ENCODE data around the gene TLX3.
"Not testable (repeated sequence)": the region's sequence is repeated elsewhere in the genome, so short reads cannot be mapped to it uniquely, and the experiment has no call there.

The TLX3 gene

GRCh38 chr5:171291371-171291770 lies 17.7 kb upstream of the TLX3 start:
- no peak overlapping the region for H3K27ac Mint-ChIP-seq
- no peaks in the 10 kb centered on the region for H3K36me3 Mint-ChIP-seq (ENCODE audit: low read depth)
- H3K27me3 Mint-ChIP-seq: peaks cover 34% of the 10 kb centered on the region
- H3K9me3 Mint-ChIP-seq: no peaks in the 10 kb centered on the region
- H3K4me3 Mint-ChIP-seq: no peak overlapping the region
- no peaks in the 10 kb centered on the region for H3K4me1 Mint-ChIP-seq (ENCODE audit: low read depth)

DNA sequence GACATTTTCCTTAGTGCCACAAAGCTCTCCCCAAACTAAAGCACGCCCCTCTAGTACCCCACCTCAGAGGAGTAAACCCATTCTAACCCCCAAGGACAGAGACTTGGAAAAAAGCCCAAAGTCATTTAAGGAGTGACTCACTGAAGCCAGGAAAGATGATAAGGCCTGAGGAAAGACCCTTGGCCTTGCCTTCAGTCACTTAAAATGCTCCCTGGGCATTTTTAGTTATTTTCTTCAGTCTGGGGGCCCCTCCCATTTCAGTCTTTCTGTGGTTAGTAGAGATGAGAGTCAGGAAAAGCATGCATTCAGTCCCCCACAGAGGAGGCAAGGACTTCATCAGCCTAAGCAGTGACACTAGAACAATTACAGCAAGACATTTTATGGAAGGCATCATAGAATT lies 13.7 kb upstream of the TLX3 start:
- Mint-ChIP-seq H3K9me3 (no peaks in the 10 kb centered on the region), H3K4me3 (no peak overlapping the region), H3K27me3 (peaks cover 27% of the 10 kb centered on the region), H3K27ac (no peak overlapping the region), H3K4me1 (ENCODE audit: low read depth) (no peaks in the 10 kb centered on the region), H3K36me3 (ENCODE audit: low read depth) (no peaks in the 10 kb centered on the region)

DNA sequence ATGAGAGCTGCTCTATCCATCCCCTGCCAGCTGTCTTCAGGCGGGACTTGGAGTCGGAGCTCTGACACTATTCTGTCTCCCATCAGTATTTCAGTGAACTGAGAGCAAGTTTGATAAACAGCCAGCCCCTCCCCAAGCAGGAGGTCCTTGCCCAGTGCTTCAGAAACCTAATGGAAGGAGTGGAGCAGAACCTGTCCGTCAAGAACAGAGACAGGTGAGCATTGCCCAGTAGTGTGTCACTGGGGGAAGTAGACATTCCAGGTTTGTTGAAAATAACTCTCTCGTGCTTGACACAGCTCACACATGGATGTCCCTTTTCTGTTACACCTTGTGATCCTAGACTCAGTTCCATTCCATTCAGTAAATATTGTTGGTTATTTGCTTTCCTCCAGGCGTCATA lies 13.2 kb upstream of the TLX3 start:
- H3K36me3 Mint-ChIP-seq (ENCODE audit: low read depth): no peaks in the 10 kb centered on the region
- H3K9me3 Mint-ChIP-seq: no peaks in the 10 kb centered on the region
- H3K4me3 Mint-ChIP-seq: no peak overlapping the region
- H3K27ac Mint-ChIP-seq: no peak overlapping the region
- H3K27me3 Mint-ChIP-seq: peaks cover 23% of the 10 kb centered on the region
- no peaks in the 10 kb centered on the region for H3K4me1 Mint-ChIP-seq (ENCODE audit: low read depth)

DNA sequence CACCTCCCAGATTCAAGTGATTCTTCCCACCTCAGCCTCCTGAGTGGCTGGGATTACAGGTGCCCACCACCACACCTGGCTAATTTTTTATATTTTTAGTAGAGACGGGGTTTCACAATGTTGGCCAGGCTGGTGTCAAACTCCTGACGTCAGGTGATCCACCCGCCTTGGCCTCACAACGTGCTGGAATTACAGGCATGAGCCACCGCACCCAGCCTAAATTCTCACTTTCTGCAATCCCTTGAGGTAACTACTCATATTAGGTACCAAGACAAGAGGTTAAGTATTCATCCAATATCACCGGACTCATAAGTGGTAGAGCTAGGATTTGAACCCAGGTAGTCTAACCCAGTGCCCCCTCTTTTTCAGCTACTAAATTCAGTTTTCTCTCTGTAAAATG lies 11.1 kb upstream of the TLX3 start:
- not testable (repeated sequence) for H3K4me1 Mint-ChIP-seq (ENCODE audit: low read depth); H3K36me3 Mint-ChIP-seq (ENCODE audit: low read depth); H3K9me3 Mint-ChIP-seq; H3K27ac Mint-ChIP-seq; H3K4me3 Mint-ChIP-seq
- H3K27me3 Mint-ChIP-seq: peaks cover 24% of the 10 kb centered on the region

GRCh38 chr5:171299228-171299627 lies 9.8 kb upstream of the TLX3 start:
- Mint-ChIP-seq H3K9me3 (no peaks in the 10 kb centered on the region), H3K27me3 (peaks cover 34% of the 10 kb centered on the region), H3K36me3 (ENCODE audit: low read depth) (no peaks in the 10 kb centered on the region), H3K4me3 (no peak overlapping the region), H3K4me1 (ENCODE audit: low read depth) (no peaks in the 10 kb centered on the region), H3K27ac (no peak overlapping the region)

DNA sequence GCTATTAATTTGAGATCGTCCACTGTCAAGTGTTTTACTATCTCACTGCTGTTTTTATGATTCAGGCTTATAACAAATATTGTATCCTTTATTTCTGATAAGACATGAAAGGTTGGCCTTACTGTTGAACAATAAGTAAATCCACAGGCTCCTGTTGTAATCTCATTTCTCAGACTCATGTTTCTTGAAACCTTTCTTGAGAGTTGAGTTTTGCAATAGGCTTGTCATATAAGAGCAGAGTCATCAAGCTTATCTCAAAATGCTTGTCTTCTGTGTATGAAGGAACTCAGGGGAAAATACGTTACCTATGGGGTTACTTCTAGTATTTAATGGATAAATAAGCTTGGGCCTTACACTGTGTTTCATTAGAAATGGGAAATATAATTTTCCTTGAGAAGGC lies 9.2 kb upstream of the TLX3 start:
- H3K27me3 Mint-ChIP-seq: peaks cover 37% of the 10 kb centered on the region
- no peaks in the 10 kb centered on the region for H3K4me1 Mint-ChIP-seq (ENCODE audit: low read depth)
- no peaks in the 10 kb centered on the region for H3K36me3 Mint-ChIP-seq (ENCODE audit: low read depth)
- no peak overlapping the region for H3K27ac Mint-ChIP-seq
- H3K4me3 Mint-ChIP-seq: no peak overlapping the region
- no peaks in the 10 kb centered on the region for H3K9me3 Mint-ChIP-seq

DNA sequence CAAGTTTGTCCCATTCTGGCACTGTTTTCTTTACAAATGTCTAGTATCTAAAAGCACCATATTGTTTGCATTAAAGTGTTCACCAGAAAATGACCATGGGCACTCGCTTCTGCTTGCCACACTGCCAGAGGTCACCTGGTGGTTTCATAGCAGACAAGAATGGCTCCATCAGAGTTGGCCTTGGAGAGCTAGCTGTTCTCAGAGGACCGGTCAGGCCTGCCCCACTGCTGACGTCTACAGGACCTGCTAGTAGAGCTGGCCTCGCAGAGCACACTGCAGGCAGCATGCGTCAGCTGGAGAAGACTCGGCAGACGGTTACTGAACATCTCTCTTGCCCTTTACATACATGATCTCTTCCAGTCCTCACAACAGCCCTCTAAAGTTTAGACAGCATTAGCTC lies 8.7 kb upstream of the TLX3 start:
- H3K36me3 Mint-ChIP-seq (ENCODE audit: low read depth): no peaks in the 10 kb centered on the region
- H3K27ac Mint-ChIP-seq: no peak overlapping the region
- H3K4me1 Mint-ChIP-seq (ENCODE audit: low read depth): no peaks in the 10 kb centered on the region
- peaks cover 41% of the 10 kb centered on the region for H3K27me3 Mint-ChIP-seq
- H3K4me3 Mint-ChIP-seq: no peak overlapping the region
- no peaks in the 10 kb centered on the region for H3K9me3 Mint-ChIP-seq

DNA sequence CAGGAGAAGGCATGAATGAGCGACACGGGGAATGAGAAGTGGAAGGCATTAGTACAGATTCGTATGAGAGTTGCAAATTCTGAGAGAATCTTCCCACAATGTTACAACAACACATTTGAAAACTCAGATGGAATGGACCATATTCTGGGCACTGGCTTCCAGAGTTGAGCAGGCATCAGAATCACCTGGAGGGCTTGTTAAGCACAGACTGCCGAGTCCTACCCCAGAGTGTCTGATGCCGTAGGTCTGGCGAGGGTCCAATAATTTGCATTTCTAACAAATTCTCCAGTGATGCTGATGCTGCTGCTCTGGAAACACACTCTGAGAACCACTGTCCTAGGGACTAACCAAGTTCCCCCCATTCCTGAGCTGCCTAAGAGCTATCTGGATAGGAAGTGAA lies 2.9 kb upstream of the TLX3 start:
- Mint-ChIP-seq H3K27me3 (peaks cover 78% of the 10 kb centered on the region), H3K36me3 (ENCODE audit: low read depth) (no peaks in the 10 kb centered on the region), H3K27ac (no peak overlapping the region), H3K4me1 (ENCODE audit: low read depth) (peaks cover 19% of the 10 kb centered on the region), H3K9me3 (no peaks in the 10 kb centered on the region), H3K4me3 (no peak overlapping the region)

DNA sequence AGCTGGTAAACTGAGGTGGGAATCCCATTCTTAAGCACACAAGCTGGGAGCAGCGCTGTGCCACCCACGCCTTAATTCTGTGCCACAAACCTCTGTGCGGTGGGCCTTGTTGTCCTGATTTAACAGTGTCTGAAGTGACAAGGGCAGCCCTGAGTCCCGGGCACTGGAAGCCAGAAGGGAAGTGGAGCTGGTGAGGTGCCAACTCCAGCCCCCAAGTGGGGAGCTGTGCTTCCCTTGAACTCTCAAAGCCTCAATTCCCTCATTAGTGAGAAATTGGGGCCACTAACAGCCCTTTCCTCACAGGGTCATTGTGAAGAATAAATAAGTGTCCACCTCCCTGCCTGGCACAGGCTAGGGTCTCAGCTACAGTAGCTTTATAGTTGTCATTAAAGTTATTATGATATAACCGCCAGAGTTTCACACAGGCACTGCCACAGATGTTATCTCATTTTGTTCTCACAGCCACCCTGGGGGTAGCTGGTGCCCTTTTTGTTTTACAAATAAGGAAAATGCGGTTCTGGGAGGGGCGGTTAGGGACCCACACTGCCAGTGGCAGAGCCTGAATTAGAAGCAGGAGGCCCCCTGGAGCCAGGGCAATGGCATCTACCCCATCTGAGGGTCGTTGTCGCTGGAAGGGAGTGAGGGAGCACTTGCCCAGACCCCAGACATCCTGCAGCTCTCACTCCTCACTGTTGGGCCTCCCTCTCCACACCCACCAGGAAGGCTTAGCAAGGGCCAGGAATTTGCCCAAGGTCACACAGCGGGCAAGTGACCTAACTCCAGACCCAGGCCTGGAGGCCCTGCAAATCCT lies 2.1 kb upstream of the TLX3 start:
- Mint-ChIP-seq H3K27me3 (peaks cover 77% of the 10 kb centered on the region), H3K4me1 (ENCODE audit: low read depth) (peaks cover 19% of the 10 kb centered on the region), H3K9me3 (no peaks in the 10 kb centered on the region), H3K27ac (no peak overlapping the region), H3K4me3 (no peak overlapping the region), H3K36me3 (ENCODE audit: low read depth) (no peaks in the 10 kb centered on the region)

DNA sequence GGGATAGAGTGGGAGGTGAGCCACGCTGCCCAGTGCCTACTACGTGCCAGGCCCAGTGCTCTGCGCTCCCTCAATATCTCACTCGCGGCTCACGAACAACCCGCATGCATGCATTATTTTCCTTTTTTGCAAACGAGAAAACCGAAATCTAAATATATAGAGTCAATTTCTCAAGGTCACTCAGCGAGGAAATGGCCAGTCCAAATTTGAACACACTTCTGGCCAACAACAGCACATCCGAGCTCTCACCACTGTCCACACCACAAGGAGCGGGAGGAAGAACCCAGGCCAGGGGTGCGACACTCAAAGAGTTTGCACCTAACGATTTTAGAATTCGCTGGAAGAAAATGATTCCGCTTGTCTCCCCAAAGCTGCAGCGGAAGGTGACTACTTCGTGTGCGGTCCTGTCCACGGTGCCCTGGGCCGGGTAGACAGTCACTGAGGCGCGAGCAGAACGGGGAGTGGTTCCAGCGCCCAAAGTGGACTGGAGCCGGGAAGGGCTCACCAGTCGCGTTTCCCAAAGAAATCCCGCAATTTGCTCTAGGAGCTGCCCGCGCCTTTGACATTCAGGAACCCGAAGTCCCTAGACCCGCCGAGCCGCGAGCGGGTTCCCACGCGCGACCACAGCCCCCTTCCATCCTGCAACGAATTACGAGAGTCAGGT lies 1.1 kb upstream of the TLX3 start:
- Mint-ChIP-seq H3K4me1 (ENCODE audit: low read depth) (peaks cover 23% of the 10 kb centered on the region), H3K9me3 (no peaks in the 10 kb centered on the region), H3K27ac (peak overlapping the region; percentile 61), H3K36me3 (ENCODE audit: low read depth) (no peaks in the 10 kb centered on the region), H3K4me3 (no peak overlapping the region), H3K27me3 (peaks cover 73% of the 10 kb centered on the region)

GRCh38 chr5:171309276-171310211 lies 496 bp downstream of the TLX3 start:
- H3K27me3 Mint-ChIP-seq: peaks cover 74% of the 10 kb centered on the region
- no peak overlapping the region for H3K4me3 Mint-ChIP-seq
- no peaks in the 10 kb centered on the region for H3K9me3 Mint-ChIP-seq
- H3K36me3 Mint-ChIP-seq (ENCODE audit: low read depth): no peaks in the 10 kb centered on the region
- H3K27ac Mint-ChIP-seq: no peak overlapping the region
- peaks cover 32% of the 10 kb centered on the region for H3K4me1 Mint-ChIP-seq (ENCODE audit: low read depth)

GRCh38 chr5:171310212-171310818 lies 1.3 kb downstream of the TLX3 start:
- Mint-ChIP-seq H3K9me3 (no peaks in the 10 kb centered on the region), H3K4me1 (ENCODE audit: low read depth) (peaks cover 32% of the 10 kb centered on the region), H3K36me3 (ENCODE audit: low read depth) (no peaks in the 10 kb centered on the region), H3K27me3 (peaks cover 66% of the 10 kb centered on the region), H3K4me3 (peak overlapping the region; percentile 37), H3K27ac (no peak overlapping the region)

- Mint-ChIP-seq H3K27me3 (peaks cover 66% of the 10 kb centered on the region), H3K9me3 (no peaks in the 10 kb centered on the region), H3K4me1 (ENCODE audit: low read depth) (peaks cover 32% of the 10 kb centered on the region), H3K36me3 (ENCODE audit: low read depth) (no peaks in the 10 kb centered on the region), H3K4me3 (peak overlapping the region; percentile 37), H3K27ac (no peak overlapping the region)
These were observed 1.8 kb downstream of the TLX3 start for GRCh38 chr5:171310819-171311321.

DNA sequence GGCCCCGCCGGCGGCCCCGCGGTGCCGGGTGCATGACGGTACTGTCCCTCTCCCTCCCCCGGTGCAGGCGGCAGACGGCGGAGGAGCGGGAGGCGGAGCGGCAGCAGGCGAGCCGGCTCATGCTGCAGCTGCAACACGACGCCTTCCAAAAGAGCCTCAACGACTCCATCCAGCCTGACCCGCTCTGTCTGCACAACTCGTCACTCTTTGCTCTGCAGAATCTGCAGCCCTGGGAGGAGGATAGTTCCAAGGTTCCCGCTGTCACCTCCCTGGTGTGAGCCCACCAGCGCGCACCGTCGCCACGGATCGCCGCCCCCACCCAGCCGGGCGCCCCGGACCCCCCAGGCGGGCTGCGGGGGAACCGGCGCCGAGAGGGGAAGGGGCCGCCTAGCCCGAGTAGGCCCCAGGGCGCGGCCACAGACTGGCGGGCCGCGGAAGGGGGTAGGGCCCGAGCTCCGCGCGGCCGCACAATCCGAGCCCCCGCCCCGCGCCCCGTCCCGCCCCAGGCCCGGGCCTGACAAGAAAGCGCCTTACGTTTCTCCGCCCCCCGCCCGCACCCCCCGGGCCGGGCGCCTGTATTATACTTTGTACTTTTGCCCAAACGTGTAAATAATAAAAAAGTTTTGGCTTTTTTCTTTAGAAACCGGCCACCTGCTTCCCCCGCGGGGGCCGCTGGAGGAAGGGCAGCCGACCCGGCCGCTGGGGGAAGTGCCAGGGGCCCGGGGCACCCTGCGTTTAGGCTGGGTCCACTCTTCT lies 2.5 kb downstream of the TLX3 start:
- no peaks in the 10 kb centered on the region for H3K9me3 Mint-ChIP-seq
- no peak overlapping the region for H3K4me3 Mint-ChIP-seq
- peaks cover 32% of the 10 kb centered on the region for H3K4me1 Mint-ChIP-seq (ENCODE audit: low read depth)
- H3K27me3 Mint-ChIP-seq: peaks cover 65% of the 10 kb centered on the region
- H3K27ac Mint-ChIP-seq: no peak overlapping the region
- H3K36me3 Mint-ChIP-seq (ENCODE audit: low read depth): no peaks in the 10 kb centered on the region

Measured in stimulated activated naive CD8-positive, alpha-beta T cell treated with anti-CD3 and anti-CD28 coated beads, Interleukin-15, Interleukin-2, amounts not matched to agents 100 ng/mL and 50 ng/mL, for 24 hours (primary cell).